PC-9 (cell line): Measurements from ENCODE around the gene SYNGR2. TPM values are rescaled to one million over a fixed set of nuclear protein-coding genes. Genes with fewer than 3 reads are reported as not detected.
A peak's percentile ranks its signal among the peaks of the same experiment; 100 is the strongest.

Experiments used
- BruUV-seq: library from RNA; stranded (reverse); fragments of 400-500 nt; replicated peaks from 2 replicates; lab custom pipeline; 2021; lab: Mats Ljungman, UMichigan
- CTCF ChIA-PET: fragments of 300-600 bp; sonication (Branson Sonifier 250); formaldehyde crosslinking; loops from one replicate; lab custom pipeline; 2022; ENCODE audit warnings: antibody characterized with exemption; lab: Charles Lee
- POLR2A ChIA-PET: fragments of 300-600 bp; sonication (Branson Sonifier 250); formaldehyde crosslinking; loops from one replicate; lab custom pipeline; 2022; ENCODE audit warnings: antibody characterized with exemption; ENCODE audit not compliant: unreplicated experiment; lab: Charles Lee
- DNase-seq, 2 experiments: peaks; one replicate each; pipeline versions ENCODE4 v3.0.0 to v3.0.0-alpha.2; 2015 to 2022; ENCODE audit warnings: mixed read lengths in 1 of 2
- H2AFZ ChIP-seq: fragments of 200-600 bp; sonication (generic); 2 replicates; pipeline ENCODE4 v1.8.1; 2017; ENCODE audit warnings: antibody characterized with exemption
- H3F3A ChIP-seq: fragments of 200-600 bp; sonication (generic); 2 replicates; pipeline ENCODE4 v1.8.1; 2017; ENCODE audit warnings: antibody characterized with exemption, mild to moderate bottlenecking, low read depth; ENCODE audit not compliant: insufficient read depth
- H3K27ac ChIP-seq: fragments of 200-600 bp; sonication (generic); 2 replicates; pipeline ENCODE4 v1.6.1; 2016; ENCODE audit warnings: mixed run types
- H3K27me3 ChIP-seq: fragments of 200-600 bp; sonication (generic); 2 replicates; pipeline ENCODE4 v1.6.1; 2016; ENCODE audit warnings: low read depth, mixed run types; ENCODE audit not compliant: insufficient read depth
- H3K36me3 ChIP-seq: fragments of 200-600 bp; sonication (generic); 2 replicates; pipeline ENCODE4 v1.6.1; 2016; ENCODE audit warnings: low read depth, mixed run types
- H3K4me1 ChIP-seq: fragments of 200-600 bp; sonication (generic); replicated peaks from 2 replicates; pipeline ENCODE4 v1.6.1; 2016; ENCODE audit warnings: mixed run types; ENCODE audit not compliant: insufficient read depth
- H3K4me2 ChIP-seq: fragments of 200-600 bp; sonication (generic); 2 replicates; pipeline ENCODE4 v1.6.1; 2017; ENCODE audit warnings: mixed run types
- H3K4me3 ChIP-seq: fragments of 200-600 bp; sonication (generic); 2 replicates; pipeline ENCODE4 v1.6.1; 2016; ENCODE audit warnings: mixed run types
- H3K79me2 ChIP-seq: fragments of 200-600 bp; sonication (generic); 2 replicates; pipeline ENCODE4 v1.6.1; 2017; ENCODE audit warnings: low read depth, mixed run types
- H3K9me2 ChIP-seq: fragments of 200-600 bp; sonication (generic); 2 replicates; pipeline ENCODE4 v1.8.1; 2017; ENCODE audit warnings: mild to moderate bottlenecking; ENCODE audit not compliant: insufficient read depth
- H3K9me3 ChIP-seq: fragments of 200-600 bp; sonication (generic); 2 replicates; pipeline ENCODE4 v1.8.1; 2016; ENCODE audit warnings: low read depth; ENCODE audit not compliant: insufficient read depth
- H4K20me1 ChIP-seq: fragments of 200-600 bp; sonication (generic); 2 replicates; pipeline ENCODE4 v1.8.1; 2017; ENCODE audit not compliant: insufficient read depth
- EZH2 ChIP-seq: fragments of 200-600 bp; sonication (generic); IDR thresholded peaks from 2 replicates; pipeline ENCODE4 v1.8.0; 2017; ENCODE audit warnings: antibody characterized with exemption, low read depth
- intact Hi-C: fragments of 100-400 bp; cut with micrococcal nuclease; formaldehyde crosslinking; loops from one replicate; pipeline ENCODE4 v1.10.0; 2022; ENCODE audit not compliant: unreplicated experiment
- total RNA-seq: library from RNA; stranded (reverse); gene quantifications from 2 replicates; pipeline ENCODE4 v1.2.3, GENCODE V29; 2021
- TF ChIP-seq, protein P1 (sequence below): fragments of 200-600 bp; sonication (generic); conservative IDR thresholded peaks from 2 replicates; pipeline ENCODE4 v1.6.1; 2017; ENCODE audit warnings: mixed run types, antibody characterized with exemption, mild to moderate bottlenecking, moderate library complexity

Gene SYNGR2
- total RNA-seq, 1 experiment from 2014 or later = 91.9 TPM

DNA sequence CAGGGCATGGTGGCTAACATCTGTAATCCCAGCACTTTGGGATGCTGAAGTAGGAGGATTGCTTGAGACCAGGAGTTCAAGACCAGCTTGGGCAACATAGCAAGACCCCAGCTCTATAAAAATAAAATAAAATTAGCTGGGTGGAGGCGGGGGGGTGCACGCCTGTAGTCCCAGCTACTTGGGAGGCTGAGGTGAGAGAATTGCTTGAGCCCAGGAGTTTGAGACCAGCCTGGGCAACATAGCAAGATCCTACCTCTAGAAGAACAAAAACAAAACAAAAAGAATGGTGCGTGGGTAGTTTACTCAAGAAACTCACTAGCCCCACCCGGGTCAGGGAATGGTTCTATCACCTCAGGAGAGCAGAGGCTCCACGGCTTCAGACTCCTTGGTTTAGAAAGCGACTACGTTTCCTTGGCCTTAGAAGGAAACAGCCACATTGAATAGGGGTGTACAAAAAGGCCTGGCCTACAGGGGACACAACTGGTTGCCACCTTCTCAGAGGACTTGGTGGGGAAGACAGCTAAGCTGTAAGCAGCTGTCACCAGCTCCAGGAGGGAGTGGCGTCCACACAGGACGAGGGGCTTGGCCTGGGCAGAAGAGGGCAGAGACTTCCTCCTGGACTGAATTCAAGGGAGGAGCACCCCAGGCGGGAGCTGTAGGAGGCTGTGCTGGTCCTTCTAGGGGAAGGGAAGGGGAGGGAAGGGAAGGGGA, 17.8 kb downstream of the SYNGR2 start:
- Histone ChIP-seq H3K9me3 (no peaks in the 10 kb centered on the region), H3K9me2 (no peaks in the 10 kb centered on the region), H3K27me3 (no peaks in the 10 kb centered on the region), H3K4me1 (peaks cover 8% of the 10 kb centered on the region), H3K27ac (no peak overlapping the region), H3K79me2 (peaks cover 16% of the 10 kb centered on the region; the same call in 1 of the 2 replicates), H3K36me3 (no peaks in the 10 kb centered on the region), H3K4me2 (peak overlapping the region; percentile 90), H4K20me1 (no peaks in the 10 kb centered on the region), H3F3A (no peaks in the 10 kb centered on the region), H3K4me3 (peak overlapping the region; percentile 47; the same call in 1 of the 2 replicates), H2AFZ (no peak overlapping the region)
- no TSS peak for BruUV-seq
- TF ChIP-seq EZH2 = no peak
- TF ChIP-seq, protein P1, sequence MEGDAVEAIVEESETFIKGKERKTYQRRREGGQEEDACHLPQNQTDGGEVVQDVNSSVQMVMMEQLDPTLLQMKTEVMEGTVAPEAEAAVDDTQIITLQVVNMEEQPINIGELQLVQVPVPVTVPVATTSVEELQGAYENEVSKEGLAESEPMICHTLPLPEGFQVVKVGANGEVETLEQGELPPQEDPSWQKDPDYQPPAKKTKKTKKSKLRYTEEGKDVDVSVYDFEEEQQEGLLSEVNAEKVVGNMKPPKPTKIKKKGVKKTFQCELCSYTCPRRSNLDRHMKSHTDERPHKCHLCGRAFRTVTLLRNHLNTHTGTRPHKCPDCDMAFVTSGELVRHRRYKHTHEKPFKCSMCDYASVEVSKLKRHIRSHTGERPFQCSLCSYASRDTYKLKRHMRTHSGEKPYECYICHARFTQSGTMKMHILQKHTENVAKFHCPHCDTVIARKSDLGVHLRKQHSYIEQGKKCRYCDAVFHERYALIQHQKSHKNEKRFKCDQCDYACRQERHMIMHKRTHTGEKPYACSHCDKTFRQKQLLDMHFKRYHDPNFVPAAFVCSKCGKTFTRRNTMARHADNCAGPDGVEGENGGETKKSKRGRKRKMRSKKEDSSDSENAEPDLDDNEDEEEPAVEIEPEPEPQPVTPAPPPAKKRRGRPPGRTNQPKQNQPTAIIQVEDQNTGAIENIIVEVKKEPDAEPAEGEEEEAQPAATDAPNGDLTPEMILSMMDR = no peak
- intact Hi-C loops = loop anchor here (2.0 kb wide), 1 partner anchor 57 kb away; the partner anchor contains the start of gene TMC6
- peak; percentile 57 to 70 for DNase-seq
- ChIA-PET POLR2A (interaction anchor here (0.5 to 2.0 kb wide), 8 partner anchors 9 to 79 kb away, joined by 3 to 17 read pairs (median 6); partner anchors contain the start of gene TMC6), CTCF (interaction anchor here (0.5 to 2.6 kb wide), 12 partner anchors 8 to 224 kb away, joined by 3 to 16 read pairs (median 7); partner anchors contain the start of gene SYNGR2)

DNA sequence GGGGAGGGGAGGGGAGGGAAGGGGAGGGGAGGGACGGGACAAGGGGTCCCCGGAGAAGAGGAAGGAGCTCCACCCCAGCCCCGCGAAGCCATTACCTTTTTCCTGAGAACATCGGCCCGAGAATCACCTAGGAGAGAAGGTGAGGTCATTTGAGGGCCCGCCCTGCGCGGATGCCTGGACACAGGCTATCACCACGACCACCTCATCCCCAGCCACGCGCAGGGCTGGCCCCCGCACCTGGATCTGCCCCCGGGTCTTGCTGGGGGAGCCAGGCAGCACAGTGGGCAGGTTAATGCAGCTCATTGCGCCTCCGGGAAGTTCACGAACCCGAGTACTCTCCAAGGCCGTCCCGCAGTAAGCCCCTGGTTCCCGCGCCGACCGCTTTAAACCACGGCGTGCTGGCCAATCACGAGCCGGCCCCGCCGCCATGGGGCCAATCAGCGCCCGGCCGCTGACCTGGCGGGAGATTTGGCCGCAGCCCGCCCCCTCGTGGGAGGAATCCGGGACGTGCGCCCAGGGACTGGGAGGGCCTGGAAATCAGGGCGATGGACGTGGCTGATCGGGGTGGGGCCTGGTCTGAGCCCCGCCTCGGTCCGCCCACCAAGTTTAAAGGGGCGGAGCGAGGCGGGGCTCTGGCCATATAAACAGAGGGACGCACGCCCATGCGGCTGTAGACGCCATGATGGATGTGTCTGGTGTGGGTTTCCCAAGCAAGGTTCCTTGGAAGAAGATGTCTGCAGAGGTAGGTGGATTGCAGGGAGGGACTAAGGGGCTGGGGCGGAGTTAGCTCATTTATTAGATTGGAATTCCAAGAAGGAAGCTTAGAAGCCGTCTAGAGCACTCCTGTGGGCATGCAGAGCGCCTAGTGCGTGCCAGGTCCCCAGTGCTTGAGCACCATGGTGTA, 18.6 kb downstream of the SYNGR2 start, which contains the start of the genes AFMID and TK1:
TSS of gene AFMID (plus strand) at position 671 of the 904 bp plus-strand sequence. CDS start at position 680, 9 bp downstream.
TSS of gene TK1 (minus strand) at position 361 of the 904 bp plus-strand sequence. CDS start at position 303, 58 bp downstream.
- POLR2A ChIA-PET = interaction anchor here (0.5 to 2.0 kb wide), 12 partner anchors 10 to 1444 kb away, joined by 3 to 17 read pairs (median 6); partner anchors contain the start of gene TMC6
- TF ChIP-seq, protein P1 = peak; percentile 83
- no peak for TF ChIP-seq EZH2
- CTCF ChIA-PET = interaction anchor here (0.5 to 2.6 kb wide), 14 partner anchors 9 to 464 kb away, joined by 3 to 16 read pairs (median 6); partner anchors contain the start of gene SYNGR2
- peaks cover 16% of the 10 kb centered on the region; the same call in 1 of the 2 replicates for H3K79me2 ChIP-seq
- H3K27me3 ChIP-seq = no peaks in the 10 kb centered on the region
- H4K20me1 ChIP-seq = no peaks in the 10 kb centered on the region
- no peaks in the 10 kb centered on the region for H3K9me2 ChIP-seq
- no peaks in the 10 kb centered on the region for H3K36me3 ChIP-seq
- H3K27ac ChIP-seq = no peak within 1 kb of the TSS; the same call in 1 of the 2 replicates
- no peaks in the 10 kb centered on the region for H3F3A ChIP-seq
- H3K4me1 ChIP-seq = peaks cover 8% of the 10 kb centered on the region
- peak within 1 kb of the TSS; percentile 90 for H3K4me2 ChIP-seq
- intact Hi-C loops = loop anchor here (1.0 to 2.0 kb wide), 2 partner anchors 45 to 58 kb away; partner anchors contain the start of gene TMC6
- peak within 1 kb of the TSS; percentile 81 for H2AFZ ChIP-seq
- H3K9me3 ChIP-seq = no peaks in the 10 kb centered on the region
- BruUV-seq = no TSS peak
- H3K4me3 ChIP-seq = peak within 1 kb of the TSS; percentile 69
- peak; percentile 90 to 99 for DNase-seq
